Ureter (tissue), 1 donor: ENCODE measurements around the gene BCAM. TPM values are rescaled to one million over a fixed set of nuclear protein-coding genes. Genes with fewer than 3 reads are reported as not detected.
"Not testable (repeated sequence)": the region's sequence is repeated elsewhere in the genome, so short reads cannot be mapped to it uniquely, and the experiment has no call there.

Experiments used
- DNase-seq: peaks from one replicate; pipeline ENCODE4 v3.0.0-alpha.2; 2020; ENCODE audit warnings: low spot score
- total RNA-seq: library from RNA; stranded (reverse); gene quantifications from one replicate; pipeline ENCODE4 v1.2.4, GENCODE V29; 2023
- donor health status: DM: yes; HTN: yes; CAD: no.

The BCAM gene
- total RNA-seq, 1 donor from 2014 or later = 136 TPM

DNA sequence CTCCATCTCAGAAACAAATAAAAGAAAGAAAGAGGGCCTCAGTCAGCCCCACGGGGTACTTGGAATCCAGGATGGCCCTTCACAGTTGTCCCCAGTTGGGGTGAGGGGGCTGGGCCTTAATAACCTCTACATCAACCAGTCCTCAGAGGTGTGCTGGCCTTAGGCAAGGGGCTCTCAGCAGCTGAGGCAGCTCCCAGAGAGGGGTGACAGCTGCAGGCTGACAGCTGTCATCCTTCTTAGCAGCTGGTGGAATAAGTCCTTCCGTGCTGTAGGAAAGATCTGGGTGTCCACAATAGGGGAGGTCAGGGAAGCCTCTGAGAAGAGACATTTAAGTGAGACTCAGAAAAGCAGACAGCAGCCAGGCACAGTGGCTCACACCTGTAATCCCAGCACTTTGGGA is 7.4 kb downstream of the BCAM start:
- no peak for DNase-seq

DNA sequence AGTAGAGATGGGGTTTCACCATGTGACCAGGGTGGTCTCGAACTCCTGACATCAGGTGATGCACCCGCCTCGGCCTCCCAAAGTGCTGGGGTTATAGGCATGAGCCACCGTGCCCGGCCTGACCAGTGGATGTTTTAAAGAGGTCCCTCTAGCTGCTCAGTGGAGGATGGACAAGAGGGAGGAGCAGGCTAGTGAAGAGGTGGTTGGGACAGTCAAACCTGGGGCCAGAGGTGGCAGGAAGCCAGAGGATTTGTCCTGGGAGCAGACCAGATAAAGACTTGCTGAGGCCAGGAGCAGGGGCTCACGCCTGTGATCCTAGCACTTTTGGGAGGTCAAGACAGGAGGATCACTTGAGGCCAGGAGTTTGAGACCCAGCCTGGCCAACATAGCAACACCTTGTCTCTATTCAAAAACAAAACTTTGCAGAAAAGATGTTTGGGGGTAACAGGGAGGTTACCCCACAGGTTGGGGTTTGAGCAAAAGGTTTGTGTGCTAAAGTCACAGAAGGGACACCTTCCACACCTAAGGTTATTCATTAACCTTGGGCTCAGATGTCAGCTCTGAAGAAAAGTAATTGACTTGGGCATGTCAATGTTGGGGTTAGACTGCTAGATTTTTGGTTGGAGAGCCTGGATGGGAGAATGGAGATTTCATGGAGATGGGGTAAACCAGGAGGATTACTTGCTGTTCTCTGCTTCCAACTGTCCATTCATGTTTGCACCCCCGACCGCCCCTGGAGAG is 9.0 kb downstream of the BCAM start:
- no peak for DNase-seq

DNA sequence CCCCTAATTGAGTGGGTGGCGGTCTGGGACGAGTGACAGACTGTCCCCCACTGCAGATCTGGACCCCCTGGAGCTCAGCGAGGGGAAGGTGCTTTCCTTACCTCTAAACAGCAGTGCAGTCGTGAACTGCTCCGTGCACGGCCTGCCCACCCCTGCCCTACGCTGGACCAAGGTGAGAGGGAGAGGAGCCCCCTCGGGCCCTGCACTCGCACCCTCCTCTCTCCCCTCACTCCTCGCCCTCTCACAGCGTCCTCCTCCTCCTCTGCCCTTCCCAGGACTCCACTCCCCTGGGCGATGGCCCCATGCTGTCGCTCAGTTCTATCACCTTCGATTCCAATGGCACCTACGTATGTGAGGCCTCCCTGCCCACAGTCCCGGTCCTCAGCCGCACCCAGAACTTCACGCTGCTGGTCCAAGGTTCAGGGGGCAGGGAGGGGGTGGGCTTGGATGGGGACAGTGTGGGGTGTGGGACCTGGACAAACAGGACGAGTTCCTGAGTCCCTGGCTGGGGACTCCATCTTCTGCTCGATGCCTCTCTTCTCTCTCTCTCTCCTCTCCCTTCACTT is 9.6 kb downstream of the BCAM start:
- no peak for DNase-seq

DNA sequence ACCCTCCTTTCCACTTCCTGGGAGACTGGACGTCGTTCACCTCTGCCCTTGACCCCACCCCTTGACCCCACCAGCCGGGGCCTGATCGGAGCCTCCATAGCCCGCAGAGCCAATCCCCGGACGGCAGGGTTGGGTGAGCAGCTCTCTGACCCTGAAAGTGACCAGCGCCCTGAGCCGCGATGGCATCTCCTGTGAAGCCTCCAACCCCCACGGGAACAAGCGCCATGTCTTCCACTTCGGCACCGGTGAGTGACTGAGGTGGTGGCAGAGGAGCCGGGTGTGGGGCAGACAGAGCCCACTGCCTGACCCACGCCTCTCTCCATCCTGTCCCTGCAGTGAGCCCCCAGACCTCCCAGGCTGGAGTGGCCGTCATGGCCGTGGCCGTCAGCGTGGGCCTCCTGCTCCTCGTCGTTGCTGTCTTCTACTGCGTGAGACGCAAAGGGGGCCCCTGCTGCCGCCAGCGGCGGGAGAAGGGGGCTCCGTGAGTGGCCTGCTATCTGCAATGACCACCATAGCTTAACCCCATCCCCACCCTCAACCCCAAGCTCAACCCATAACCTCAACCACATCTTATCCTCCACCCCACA is 10.4 kb downstream of the BCAM start:
- DNase-seq = no peak

DNA sequence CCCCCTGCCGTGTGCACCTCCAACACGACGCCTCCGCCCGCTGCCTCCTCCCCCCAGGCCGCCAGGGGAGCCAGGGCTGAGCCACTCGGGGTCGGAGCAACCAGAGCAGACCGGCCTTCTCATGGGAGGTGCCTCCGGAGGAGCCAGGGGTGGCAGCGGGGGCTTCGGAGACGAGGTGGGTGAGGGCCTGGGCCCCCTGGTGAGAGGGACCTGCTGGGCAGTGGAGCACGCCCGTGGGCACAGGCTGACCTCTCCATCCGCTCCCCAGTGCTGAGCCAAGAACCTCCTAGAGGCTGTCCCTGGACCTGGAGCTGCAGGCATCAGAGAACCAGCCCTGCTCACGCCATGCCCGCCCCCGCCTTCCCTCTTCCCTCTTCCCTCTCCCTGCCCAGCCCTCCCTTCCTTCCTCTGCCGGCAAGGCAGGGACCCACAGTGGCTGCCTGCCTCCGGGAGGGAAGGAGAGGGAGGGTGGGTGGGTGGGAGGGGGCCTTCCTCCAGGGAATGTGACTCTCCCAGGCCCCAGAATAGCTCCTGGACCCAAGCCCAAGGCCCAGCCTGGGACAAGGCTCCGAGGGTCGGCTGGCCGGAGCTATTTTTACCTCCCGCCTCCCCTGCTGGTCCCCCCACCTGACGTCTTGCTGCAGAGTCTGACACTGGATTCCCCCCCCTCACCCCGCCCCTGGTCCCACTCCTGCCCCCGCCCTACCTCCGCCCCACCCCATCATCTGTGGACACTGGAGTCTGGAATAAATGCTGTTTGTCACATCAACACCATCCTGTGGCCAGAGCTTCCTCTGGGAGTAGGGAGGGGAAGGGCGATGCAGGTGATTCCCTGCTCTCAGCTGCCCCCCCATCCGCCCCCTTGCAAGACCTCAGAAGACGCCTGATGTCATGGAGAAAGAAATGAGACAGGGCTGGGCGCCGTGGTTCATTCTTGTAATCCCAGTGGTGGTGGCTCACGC is 12.0 kb downstream of the BCAM start:
- DNase-seq = no peak

DNA sequence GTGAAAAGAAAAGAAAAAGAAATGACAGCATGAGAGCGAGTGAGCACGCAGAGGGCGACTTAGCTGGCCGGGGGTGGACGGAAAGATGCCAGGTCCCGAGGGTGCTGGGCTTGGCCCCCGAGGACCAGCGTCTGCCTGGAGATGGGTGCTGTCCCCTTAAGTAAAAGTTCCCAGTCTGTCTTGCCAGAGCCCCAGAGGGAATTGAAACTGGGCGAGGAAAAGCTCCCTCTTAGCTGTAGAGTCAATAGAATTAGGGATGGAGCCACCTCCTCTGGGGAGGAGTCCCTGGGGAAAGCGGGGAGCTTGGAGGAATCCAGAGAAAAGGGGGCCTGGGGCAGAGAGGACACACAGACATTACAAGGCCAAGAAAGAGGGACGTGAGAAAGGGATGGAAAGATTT is 13.3 kb downstream of the BCAM start:
- DNase-seq = no peak

DNA sequence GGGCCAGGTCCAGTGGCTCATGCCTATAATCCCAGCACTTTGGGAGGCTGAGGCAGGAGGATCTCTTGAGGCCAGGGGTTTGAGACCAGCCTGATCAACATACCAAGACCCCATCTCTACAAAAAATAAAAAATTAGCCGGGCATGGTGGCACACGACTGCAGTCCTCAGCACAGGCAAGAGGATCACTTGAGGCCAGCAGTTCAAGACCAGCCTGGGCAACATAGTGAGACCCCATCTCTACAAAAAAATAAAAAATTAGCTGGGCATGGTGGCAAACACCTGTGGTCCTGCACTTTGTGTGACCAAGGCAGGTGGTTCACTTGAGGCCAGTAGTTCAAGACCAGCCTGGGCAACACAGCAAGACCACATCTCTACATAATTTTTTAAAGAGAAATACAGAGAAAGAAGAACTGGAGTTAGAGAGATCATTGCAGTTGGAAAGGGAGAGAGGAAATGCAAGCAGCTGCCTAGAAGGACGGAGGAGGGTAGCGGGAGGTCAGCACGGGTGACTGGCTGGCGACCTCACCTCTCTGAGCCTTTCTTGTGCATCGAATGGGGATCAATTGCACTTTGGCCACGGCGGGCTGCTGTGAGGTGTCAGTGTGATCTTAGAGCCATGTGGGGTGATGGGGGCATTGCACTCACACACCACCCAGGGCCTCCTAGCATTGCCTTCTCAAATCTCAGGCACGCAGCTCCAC is 13.9 kb downstream of the BCAM start:
- no peak for DNase-seq

DNA sequence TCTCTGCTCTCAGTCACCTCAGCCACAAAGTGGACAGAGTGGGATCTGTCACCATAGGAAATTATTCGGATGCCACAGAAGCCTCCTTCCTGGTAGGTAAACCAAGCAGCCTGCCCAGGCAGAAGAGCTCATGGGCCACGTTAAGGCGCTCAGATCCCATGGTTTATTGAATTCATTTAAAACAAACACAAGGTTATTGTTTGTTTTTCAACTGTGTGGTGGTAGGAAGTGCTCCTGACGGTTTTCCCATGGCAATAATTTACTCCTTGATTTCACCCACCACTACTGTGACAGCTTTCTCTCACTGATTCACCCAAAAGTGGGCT is 14.4 kb downstream of the BCAM start:
- DNase-seq = no peak

DNA sequence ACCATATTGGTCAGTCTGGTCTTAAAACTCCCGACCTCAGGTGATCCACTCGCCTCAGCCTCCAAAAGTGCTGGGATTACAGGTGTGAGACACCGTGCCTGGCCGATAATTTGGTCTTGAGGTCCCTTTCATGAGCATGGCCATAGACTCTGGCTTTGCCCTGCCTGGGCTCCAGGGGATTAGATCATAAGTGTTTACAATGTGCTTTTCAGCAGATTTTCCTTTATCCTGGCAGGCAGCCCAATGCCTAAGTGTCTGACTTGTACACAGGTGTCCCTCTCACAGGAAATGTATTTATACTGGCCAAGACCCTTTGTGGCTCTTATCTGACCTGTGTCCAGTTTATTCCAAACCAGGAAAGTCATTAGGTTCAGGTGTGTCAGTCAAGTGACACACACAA is 15.9 kb downstream of the BCAM start:
- no peak for DNase-seq

DNA sequence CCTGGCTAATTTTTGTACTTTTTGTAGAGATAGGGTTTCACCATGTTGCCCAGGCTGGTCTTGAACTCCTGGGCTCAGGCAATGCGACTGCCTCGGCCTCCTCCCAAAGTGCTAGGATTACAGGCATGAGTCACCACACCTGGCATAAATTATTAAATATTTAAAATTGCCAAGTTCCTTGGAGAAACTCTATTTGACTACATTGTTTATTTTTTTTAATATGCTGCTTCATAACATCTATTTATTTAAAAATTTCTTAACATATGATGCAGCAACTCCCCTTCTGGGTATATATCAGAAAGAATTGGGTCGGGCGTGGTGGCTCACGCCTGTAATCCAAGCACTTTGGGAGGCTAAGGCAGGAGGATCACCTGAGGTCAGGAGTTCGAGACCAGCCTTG is 24.0 kb downstream of the BCAM start:
- DNase-seq = not testable (repeated sequence)

DNA sequence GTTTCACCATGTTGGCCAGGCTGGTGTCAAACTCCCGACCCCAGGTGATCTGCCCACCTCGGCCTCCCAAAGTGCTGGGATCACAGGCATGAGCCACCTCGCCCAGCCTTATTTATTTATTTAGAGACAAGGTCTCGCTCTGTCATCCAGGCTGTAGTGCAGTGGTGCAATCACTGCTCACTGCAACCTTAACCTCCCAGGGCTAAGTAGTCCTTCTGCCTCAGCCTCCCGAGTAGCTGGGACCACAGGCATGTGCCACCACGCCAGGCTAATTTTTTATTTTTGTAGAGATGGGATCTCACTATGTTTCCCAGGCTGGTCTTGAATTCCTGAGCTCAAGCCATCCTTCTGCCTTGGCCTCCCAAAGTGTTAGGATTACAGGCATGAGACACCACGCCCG is 25.5 kb downstream of the BCAM start:
- DNase-seq = not testable (repeated sequence)

DNA sequence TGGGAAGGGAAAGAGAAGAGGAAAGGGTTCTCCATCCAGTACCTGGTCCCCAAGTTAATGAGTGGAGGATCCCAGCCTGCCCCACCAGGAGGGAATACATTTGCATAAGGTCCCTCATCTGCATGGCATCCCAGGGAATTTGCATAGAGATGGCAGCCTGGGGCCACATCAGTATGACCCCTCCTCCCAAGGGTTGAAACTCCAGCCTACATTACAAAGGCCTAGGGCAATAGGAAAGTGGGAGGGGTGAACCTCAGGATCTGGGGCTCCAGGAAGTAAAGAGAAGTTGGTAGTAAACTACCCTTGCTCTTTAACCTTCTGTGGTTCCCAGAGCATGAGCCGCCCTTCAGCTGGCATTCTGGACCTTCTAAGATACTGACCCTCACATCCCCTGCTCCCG is 30.4 kb downstream of the BCAM start:
- DNase-seq = no peak

DNA sequence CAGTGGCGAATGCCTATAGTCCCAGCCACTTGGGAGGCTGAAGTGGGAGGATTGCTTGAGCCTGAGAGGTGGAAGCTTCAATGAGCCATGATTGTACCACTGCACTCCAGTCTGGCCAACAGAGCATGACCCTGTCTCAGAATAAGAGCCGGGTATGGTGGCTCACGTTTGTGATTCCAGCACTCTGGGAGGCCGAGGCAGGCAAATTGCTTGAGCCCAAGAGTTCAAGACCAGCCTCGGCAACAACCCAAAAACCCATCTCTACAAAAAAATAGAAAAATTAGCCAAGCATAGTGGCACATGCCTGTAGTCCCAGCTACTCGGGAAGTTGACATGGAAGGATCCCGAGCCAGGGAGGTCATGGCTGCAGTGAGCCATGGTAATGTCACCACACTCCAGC is 31.9 kb downstream of the BCAM start:
- no peak for DNase-seq

DNA sequence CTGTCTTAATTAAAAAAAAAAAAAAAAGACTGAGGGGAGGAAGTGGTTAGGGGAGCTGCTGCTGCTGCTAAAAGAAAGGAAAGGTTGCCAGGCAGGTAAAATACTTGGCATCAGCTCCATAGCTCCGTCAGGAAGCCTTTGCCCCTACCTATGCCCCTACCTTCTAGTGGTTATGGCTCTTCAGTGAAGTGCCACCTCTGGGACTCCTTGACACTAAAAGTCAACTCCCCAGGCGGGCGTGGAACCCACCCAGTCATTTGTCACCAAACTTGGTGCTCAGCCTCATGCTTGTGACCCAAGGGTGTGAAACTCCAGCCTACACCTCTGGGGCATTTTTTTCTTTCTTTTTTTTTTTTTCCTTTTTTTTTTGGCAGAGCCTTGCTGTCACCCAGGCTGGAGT is 32.3 kb downstream of the BCAM start:
- no peak for DNase-seq

DNA sequence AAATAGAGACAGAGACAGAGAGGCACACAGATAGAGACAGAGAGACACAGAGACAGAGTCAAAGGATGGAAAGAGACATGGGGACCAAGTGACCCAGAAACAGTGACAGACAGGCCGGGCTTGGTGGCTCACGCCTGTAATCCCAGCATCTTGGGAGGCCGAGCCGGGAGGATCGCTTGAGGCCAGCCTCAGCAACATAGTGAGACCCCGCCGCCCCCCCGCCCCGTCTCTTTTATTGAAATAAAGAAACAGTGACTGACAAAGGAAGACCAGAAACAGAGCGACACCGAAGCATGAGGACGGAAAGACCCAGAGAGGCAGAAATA is 36.3 kb downstream of the BCAM start:
- no peak for DNase-seq

DNA sequence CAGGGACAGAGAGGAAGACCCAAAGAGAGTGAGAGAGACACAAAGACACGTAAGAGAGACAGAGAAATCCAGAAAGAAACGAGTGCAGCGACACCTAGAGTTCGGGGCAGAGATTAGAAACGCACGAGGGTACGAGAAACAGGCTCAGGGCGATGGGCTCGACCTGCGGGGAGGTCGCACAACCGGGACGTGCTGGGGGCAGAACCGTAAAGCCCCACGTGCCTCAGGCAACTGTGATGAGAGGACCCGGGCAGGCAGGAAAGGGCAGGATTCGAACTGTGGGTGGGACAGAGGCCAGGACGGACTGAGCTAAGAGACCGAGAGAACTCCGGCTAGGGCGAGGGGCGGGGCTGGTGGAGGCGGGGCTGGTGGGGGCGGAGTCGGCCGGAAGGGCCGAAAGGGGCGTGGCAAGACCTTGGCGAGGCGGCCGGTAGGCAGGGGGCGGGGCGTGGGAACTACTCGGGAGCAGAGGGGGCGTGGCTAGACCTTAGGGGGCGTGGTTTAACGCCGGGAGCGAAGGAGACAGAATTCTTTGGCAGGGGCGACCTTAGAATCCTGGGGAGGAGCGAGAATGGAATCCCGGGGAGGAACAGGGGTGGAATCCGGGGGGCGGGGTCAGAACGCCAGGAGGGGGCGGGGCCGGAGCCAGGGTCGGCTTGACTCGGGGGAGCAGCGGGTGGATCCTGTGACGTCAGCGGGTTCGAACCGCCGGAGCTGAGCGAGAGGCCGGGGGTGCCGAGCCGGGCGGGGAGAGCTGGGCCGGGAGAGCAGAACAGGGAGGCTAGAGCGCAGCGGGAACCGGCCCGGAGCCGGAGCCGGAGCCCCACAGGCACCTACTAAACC is 36.9 kb downstream of the BCAM start, which contains the start of gene NECTIN2:
NECTIN2 (plus strand) TSS at position 686 of the 843 bp plus-strand sequence. CDS start 229 bp downstream, outside the sequence.
- peak; percentile 100 for DNase-seq

DNA sequence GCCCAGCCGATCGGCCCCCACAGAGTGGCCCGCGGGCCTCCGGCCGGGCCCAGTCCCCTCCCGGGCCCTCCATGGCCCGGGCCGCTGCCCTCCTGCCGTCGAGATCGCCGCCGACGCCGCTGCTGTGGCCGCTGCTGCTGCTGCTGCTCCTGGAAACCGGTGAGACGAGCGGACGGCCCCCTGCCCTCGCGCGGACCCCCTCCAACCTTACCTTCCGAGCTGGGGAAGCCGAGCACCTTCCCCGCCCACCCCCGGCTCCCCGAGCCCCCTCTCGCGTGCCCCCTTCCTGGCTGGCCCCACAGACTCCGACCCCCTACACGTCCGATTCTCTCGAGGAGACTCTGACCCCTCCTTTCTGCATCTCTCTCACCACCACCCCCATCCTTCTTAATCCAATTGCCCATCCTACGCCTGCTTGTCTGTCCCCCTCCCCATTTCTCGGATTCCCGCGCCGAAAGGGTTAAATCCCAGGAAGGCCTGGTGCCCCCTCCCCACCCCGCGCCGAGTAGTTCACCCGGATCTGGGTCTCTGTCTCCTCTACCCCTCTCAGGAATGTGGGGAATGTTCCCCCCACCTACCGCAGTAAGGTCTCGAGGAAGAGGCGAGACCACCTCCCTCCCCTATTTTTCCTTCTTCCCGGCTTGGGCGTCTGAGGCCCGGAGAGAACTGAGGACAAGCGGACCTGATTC is 37.7 kb downstream of the BCAM start:
- DNase-seq = peak; percentile 70

DNA sequence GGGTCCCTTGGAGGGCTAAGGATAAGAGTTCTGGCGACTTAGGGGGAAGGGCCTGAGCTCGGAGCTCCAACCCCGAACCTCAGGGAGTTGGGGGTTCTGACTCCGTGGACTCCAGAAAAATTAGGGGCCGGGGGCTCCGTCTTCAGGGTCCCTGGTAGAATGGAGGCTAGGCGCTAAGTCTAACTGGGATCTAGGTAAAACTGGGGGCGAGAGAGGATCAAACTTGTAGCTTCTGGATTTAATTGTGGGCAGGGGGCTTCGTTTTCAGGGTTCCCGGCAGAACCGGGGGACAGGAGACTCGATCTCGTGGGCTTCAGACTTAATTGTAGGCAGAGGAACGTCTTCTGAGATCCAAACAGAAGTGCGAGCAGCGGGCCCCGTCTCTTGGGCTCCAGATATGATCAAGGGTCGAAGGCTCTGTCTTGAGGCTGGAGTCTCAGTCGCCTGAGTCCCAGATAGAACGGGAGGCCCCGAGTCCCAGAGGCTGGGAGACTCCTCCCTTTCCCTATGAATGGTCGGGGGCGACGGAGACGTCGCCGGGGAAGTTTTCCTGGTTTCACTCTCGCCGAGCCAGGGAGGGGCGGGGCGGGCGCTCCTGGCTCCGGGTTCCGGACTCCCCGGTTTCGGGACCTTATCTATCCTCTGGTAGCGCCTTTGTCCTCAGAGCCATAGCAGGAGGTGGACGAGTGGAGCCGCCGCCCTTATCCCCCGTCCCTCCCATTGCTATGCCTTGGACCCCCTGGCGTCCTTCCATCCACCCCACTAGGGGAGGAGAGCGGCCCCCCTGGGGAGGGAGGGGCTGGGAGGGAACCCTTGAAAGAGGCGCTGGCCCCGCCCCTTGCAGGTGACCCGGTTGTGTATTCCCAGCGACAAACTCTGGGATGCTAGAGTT is 38.5 kb downstream of the BCAM start:
- DNase-seq = peak; percentile 78
